GM12874 (cell line): ENCODE results near the gene EIF3I.

Source experiments
- CTCF ChIP-seq: IDR thresholded peaks from 2 replicates; pipeline ENCODE4 v1.5.1; 2011; ENCODE audit warnings: low read depth, mild to moderate bottlenecking, control low read depth, low read length, moderate library complexity; ENCODE audit not compliant: insufficient read depth

Gene EIF3I

GRCh38 chr1:32221980-32222755, at the start of gene EIF3I, which contains the start of gene TMEM234:
EIF3I (plus strand) TSS chr1:32222407; CDS start chr1:32222442, 35 bp downstream.
TMEM234 (minus strand) TSS chr1:32222353; CDS start chr1:32222322, 31 bp downstream.
- TF ChIP-seq CTCF: no peak

GRCh38 chr1:32172621-32173245, 49.5 kb upstream of the EIF3I start:
- TF ChIP-seq CTCF: no peak

GRCh38 chr1:32178380-32179192, 43.6 kb upstream of the EIF3I start:
- no peak for TF ChIP-seq CTCF

- no peak for TF ChIP-seq CTCF
Measured at GRCh38 chr1:32179193-32179442, 43.1 kb upstream of the EIF3I start.

- no peak for TF ChIP-seq CTCF
Measured at GRCh38 chr1:32179443-32180185, 42.6 kb upstream of the EIF3I start, which contains the start of gene TXLNA. TXLNA (plus strand) TSS chr1:32179675; CDS start chr1:32180346, 671 bp downstream.

GRCh38 chr1:32180186-32181060, 41.8 kb upstream of the EIF3I start:
- TF ChIP-seq CTCF: no peak
